BJ (cell line): ENCODE measurements around the gene UPP1. TPM values are rescaled to one million over a fixed set of nuclear protein-coding genes. Genes with fewer than 3 reads are reported as not detected.

Experiments used
- CTCF ChIA-PET: fragments of 350-600 bp; formaldehyde crosslinking; extraction: SDS; loops from one replicate; lab custom pipeline; 2021; ENCODE audit warnings: antibody characterized with exemption, inconsistent platforms; lab: Yijun Ruan, JAX
- POLR2A ChIA-PET: fragments of 300-600 bp; sonication (Branson Sonifier 250); formaldehyde crosslinking; extraction: SDS; loops from one replicate; lab custom pipeline; 2021; ENCODE audit warnings: antibody characterized with exemption; lab: Charles Lee
- DNase-seq: peaks from one replicate; pipeline ENCODE4 v3.0.0-alpha.2; 2011; ENCODE audit warnings: low read depth
- H3K27me3 ChIP-seq: 2 replicates; pipeline ENCODE4 v1.6.0; 2011; ENCODE audit warnings: low read length; ENCODE audit not compliant: control insufficient read depth, insufficient read depth
- H3K36me3 ChIP-seq: 2 replicates; pipeline ENCODE4 v1.5.1; 2011; ENCODE audit warnings: low read length; ENCODE audit not compliant: control insufficient read depth, insufficient read depth
- H3K4me3 ChIP-seq: 2 replicates; pipeline ENCODE4 v1.5.1; 2011; ENCODE audit warnings: low read depth, mild to moderate bottlenecking, control low read depth, low read length
- polyA plus RNA-seq: library from polyadenylated mRNA; depleted of rRNA; stranded (reverse); fragments of >200 nt; gene quantifications from 2 replicates; pipeline ENCODE4 v1.2.3, GENCODE V29; 2011
- TF ChIP-seq, protein P1 (sequence below): IDR thresholded peaks from 2 replicates; pipeline ENCODE4 v1.5.1; 2011; ENCODE audit warnings: low read depth, mild to moderate bottlenecking, control low read depth, inconsistent platforms, low read length, moderate library complexity; ENCODE audit not compliant: insufficient read depth

UPP1 gene
- polyA plus RNA-seq, 1 experiment, result 25.1 TPM

DNA sequence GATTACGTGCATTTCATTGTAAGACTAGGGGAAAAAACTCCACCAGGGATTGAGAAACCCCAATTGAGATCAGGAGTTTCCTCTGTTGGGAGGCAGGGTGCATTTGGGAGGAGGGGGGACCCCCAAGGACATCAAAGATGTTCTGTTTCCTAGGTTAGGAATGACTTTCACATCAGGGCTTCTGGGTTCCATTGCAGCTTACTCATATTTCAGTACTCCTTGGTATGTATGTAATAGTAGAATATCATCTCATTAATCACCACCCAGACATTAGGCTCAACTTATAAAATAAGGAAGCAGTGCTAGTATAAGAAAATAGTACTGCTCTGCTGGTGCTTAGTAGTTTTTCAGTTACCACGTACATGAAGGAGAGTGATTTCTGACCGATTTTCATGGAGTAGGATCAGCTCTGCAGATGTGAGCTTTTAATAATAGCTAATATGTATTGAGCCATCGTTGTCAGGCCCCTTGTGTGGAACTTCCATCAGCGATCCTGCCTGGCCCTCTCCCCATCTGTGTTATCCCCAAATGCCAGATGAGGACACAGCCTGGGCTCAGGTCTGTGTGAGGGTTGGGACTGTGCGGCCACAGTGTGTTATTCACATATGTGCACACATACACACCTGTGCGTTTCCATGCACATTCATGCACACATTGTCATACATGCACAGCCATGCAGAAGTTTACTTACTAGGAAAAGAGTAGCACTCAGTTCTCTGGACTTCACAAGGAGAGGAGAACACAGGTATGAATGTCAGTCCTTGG lies 23.5 kb downstream of the UPP1 start:
- POLR2A ChIA-PET, result no interaction called here
- H3K36me3 ChIP-seq, result peaks cover 11% of the 10 kb centered on the region
- CTCF ChIA-PET, result interaction anchor here (0.9 to 8.4 kb wide), 3 partner anchors 42 to 168 kb away, joined by 3 to 112 read pairs (median 5); no protein-coding TSS in a partner anchor
- no peak overlapping the region for H3K4me3 ChIP-seq
- TF ChIP-seq, protein P1, sequence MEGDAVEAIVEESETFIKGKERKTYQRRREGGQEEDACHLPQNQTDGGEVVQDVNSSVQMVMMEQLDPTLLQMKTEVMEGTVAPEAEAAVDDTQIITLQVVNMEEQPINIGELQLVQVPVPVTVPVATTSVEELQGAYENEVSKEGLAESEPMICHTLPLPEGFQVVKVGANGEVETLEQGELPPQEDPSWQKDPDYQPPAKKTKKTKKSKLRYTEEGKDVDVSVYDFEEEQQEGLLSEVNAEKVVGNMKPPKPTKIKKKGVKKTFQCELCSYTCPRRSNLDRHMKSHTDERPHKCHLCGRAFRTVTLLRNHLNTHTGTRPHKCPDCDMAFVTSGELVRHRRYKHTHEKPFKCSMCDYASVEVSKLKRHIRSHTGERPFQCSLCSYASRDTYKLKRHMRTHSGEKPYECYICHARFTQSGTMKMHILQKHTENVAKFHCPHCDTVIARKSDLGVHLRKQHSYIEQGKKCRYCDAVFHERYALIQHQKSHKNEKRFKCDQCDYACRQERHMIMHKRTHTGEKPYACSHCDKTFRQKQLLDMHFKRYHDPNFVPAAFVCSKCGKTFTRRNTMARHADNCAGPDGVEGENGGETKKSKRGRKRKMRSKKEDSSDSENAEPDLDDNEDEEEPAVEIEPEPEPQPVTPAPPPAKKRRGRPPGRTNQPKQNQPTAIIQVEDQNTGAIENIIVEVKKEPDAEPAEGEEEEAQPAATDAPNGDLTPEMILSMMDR, result no peak
- DNase-seq, result no peak
- H3K27me3 ChIP-seq, result no peaks in the 10 kb centered on the region

DNA sequence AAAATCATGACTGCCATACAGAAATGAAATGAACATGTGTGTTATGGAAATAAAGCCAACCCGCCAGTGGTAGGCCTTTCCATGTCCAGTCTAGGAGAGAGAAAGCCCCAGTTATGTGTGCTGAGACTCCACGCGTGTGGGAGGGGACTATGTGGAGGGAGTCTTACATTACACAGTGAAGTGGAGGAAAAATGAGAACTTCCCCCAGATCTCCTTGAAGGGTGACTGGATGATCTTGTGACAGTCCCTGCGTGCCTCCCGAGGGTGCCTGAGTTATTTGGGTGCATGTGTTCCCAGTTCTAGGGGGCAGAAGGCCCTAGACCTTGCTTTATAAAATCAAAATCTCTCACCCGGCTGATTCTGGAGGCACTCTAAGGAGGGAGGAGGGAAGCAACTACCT lies 24.2 kb downstream of the UPP1 start:
- TF ChIP-seq, protein P1, result no peak
- no peak for DNase-seq
- Histone ChIP-seq H3K27me3 (no peaks in the 10 kb centered on the region), H3K4me3 (no peak overlapping the region), H3K36me3 (peaks cover 5% of the 10 kb centered on the region)
- ChIA-PET POLR2A (no interaction called here), CTCF (interaction anchor here (0.7 to 8.4 kb wide), 5 partner anchors 53 to 169 kb away, joined by 3 to 112 read pairs (median 5); no protein-coding TSS in a partner anchor)

DNA sequence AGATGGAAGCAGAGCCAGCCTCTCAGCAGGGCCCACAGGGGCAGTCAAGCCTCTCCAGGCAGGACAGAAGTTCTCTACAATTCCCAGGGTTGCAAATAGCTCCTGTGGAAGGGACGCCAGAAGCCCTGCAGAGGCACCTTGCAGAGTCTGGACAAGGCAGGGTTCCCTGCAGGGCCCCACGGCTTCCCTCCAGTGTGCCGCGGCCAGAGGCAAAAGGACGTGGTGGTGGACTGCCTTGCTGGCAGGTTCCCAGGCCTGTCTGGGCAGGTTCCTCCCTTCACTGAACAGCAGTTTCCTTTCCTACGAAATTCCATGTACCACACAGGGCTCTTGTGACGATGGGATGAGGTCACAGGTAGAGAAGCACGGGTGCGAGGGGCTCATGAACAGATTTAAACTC lies 25.1 kb downstream of the UPP1 start:
- DNase-seq, result no peak
- TF ChIP-seq, protein P1, result no peak
- CTCF ChIA-PET, result interaction anchor here (0.7 to 2.1 kb wide), 5 partner anchors 41 to 169 kb away, joined by 3 to 7 read pairs (median 4); no protein-coding TSS in a partner anchor
- POLR2A ChIA-PET, result no interaction called here
- Histone ChIP-seq H3K4me3 (no peak overlapping the region), H3K36me3 (peaks cover 1% of the 10 kb centered on the region; the same call in 1 of the 2 replicates), H3K27me3 (no peaks in the 10 kb centered on the region)

DNA sequence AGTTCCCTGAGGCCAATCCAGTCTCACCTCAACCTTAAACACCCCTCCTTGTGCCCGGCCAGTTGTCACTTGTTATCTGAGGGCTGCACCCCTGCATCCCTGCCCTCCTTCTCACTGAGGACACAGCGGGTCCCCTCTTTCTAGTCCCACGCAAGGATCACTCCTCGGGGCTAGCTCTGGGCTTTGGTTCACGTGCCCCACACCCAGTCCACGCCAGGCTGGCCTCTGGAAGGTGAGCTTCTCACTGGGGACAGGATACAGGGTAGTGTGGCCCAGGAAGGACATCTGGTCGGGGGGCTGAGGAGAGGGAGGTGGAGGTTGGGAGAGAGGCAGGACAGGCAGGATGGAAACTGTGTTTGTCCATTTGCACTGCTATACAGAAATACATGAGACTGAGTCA lies 25.5 kb downstream of the UPP1 start:
- DNase-seq, result no peak
- POLR2A ChIA-PET, result no interaction called here
- Histone ChIP-seq H3K27me3 (no peaks in the 10 kb centered on the region), H3K36me3 (no peaks in the 10 kb centered on the region), H3K4me3 (no peak overlapping the region)
- TF ChIP-seq, protein P1, result no peak
- CTCF ChIA-PET, result interaction anchor here (1.0 to 2.1 kb wide), 3 partner anchors 122 to 170 kb away, joined by 3 to 7 read pairs (median 5); no protein-coding TSS in a partner anchor

DNA sequence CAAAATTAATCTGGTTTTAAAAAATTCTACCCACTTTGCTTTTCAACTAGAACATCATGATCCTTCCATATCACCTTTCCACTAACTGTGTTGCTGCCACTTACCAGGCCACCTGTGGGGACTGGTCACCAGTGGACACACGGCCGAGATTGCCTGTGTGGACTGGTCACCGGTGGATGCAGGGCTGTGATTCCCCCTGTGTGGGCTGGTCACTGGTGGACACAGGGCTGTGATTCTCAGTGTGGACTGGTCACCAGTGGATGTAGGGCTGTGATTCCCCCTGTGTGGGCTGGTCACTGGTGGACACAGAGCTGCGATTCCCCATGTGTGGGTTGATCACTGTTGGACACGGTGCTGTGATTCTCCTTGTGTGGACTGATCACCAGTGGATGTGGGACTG lies 27.0 kb downstream of the UPP1 start:
- no peak for DNase-seq
- TF ChIP-seq, protein P1, result no peak
- CTCF ChIA-PET, result no interaction called here
- Histone ChIP-seq H3K27me3 (no peaks in the 10 kb centered on the region), H3K4me3 (no peak overlapping the region), H3K36me3 (no peaks in the 10 kb centered on the region)
- POLR2A ChIA-PET, result no interaction called here
